ENCODE data around the gene UNK.

Gene UNK

DNA sequence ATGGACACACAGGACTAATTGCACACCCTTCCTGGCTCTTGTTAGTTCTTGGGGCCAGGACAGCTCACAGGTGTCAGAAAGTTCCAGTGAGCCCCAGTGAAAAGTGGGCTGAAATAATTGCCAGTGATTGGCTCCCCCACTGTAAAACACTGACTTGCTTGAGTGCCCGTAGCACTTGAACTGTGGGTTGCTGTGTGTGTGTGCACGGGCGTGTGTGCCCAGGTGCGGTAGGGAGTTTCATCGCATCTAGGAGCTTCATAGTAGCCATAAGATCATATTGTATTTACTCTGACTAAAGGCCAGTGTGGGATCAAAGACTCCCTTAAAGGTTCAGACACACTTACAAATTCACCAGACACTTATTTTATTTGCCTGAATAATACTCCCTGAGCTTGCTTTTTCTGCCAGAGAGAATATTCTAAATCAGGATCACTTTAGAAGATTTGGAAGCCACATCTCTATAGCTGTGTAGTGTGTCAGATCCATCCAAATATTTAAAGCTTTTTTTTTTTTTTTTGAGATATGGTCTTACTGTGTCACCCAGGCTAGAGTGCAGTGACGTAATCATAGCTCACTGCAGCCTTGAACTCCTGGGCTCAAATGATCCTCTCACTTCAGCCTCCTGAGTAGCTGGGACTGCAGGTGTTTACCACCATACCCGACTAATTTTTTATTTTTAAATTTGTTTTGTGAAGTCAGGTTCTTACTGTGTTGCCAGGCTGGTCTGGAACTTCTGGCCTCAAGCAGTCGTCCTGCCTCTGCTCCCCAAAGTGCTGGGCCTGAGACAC lies 11.4 kb downstream of the UNK start:
- TF ChIP-seq, protein P1, sequence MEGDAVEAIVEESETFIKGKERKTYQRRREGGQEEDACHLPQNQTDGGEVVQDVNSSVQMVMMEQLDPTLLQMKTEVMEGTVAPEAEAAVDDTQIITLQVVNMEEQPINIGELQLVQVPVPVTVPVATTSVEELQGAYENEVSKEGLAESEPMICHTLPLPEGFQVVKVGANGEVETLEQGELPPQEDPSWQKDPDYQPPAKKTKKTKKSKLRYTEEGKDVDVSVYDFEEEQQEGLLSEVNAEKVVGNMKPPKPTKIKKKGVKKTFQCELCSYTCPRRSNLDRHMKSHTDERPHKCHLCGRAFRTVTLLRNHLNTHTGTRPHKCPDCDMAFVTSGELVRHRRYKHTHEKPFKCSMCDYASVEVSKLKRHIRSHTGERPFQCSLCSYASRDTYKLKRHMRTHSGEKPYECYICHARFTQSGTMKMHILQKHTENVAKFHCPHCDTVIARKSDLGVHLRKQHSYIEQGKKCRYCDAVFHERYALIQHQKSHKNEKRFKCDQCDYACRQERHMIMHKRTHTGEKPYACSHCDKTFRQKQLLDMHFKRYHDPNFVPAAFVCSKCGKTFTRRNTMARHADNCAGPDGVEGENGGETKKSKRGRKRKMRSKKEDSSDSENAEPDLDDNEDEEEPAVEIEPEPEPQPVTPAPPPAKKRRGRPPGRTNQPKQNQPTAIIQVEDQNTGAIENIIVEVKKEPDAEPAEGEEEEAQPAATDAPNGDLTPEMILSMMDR (IDR thresholded peaks at IDR 0.05; ENCODE audit: borderline replicate concordance, insufficient read depth, low read depth, low read length), result no peak

DNA sequence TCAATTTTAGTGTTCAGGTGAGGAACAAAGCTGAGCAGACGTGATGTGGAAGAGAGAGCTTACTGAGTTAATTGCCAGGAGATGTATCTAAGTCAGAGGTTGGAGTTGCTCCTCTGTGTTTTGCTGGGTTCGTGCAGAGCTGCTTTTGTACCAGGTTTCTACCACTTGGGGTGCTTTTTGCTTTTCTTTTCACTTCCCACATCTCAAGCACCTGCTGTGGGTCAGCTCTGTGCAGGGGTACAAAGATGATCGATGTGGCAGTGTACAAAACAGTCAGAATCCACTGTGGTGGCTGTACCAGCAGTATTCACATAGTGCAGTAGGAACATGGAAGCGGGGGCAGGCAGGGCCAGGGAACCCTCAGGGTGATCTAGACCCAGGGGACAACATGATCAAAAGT lies 14.8 kb downstream of the UNK start:
- H3K4me3 ChIP-seq (ENCODE audit: low read depth, low read length), result no peak overlapping the region
- TF ChIP-seq, protein P1 (IDR thresholded peaks at IDR 0.05; ENCODE audit: borderline replicate concordance, insufficient read depth, low read depth, low read length), result no peak

More for the DNA sequence above, 11.4 kb downstream of the UNK start:
- no peak overlapping the region for H3K4me3 ChIP-seq (ENCODE audit: low read depth, low read length)

DNA sequence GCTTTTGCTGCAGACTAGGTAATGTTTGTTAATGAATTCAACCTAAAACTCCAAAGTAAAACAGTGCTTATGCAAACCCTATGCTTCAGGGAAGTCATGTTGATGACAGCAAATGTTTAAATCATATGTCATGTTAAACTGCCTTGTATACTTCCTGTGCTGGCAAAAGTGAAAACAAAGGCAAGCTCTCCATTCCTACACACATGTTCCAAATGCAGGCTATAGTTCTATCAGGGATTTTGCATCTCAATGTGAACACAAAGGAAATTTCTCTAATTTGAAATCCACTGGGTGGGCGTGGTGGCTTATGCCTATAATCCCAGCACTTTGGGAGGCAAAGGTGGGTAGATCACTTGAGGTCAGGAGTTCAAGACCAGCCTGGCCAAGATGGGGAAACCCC lies 19.3 kb downstream of the UNK start:
- TF ChIP-seq, protein P1 (IDR thresholded peaks at IDR 0.05; ENCODE audit: borderline replicate concordance, insufficient read depth, low read depth, low read length), result no peak
- H3K4me3 ChIP-seq (ENCODE audit: low read depth, low read length), result no peak overlapping the region

DNA sequence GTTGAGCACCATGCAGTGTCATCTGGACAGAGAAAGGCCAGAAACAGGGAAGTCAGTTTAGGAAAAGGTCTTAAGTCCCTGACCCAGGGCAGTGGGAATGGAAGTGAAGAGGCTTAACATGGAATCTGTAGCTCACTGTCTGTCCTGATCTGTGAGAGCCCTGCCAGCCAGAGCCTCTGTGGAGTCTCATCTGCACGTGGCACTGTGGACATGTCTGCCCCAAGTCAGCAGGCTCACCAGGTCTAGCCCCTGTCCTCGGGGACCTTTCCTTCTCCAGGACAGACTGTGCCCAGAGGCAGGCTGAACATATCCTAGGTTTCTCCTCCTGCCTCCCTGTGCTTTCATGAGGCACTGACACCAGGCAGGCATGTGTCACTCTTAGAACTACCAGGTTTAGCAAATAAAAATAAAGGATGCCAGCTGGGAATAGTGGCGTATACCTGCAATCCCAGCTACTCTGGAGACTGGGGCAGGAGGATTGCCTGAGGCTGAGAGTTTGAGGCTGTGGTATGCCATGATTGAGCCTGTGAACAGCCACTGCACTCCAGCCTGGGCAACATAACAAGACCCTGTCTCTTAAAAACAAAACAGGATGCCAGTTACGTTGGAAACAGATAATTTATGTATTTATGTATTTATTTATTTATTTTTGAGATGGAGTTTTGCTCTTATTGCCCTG lies 22.4 kb downstream of the UNK start:
- H3K4me3 ChIP-seq (ENCODE audit: low read depth, low read length), result no peak overlapping the region
- TF ChIP-seq, protein P1 (IDR thresholded peaks at IDR 0.05; ENCODE audit: borderline replicate concordance, insufficient read depth, low read depth, low read length), result no peak

DNA sequence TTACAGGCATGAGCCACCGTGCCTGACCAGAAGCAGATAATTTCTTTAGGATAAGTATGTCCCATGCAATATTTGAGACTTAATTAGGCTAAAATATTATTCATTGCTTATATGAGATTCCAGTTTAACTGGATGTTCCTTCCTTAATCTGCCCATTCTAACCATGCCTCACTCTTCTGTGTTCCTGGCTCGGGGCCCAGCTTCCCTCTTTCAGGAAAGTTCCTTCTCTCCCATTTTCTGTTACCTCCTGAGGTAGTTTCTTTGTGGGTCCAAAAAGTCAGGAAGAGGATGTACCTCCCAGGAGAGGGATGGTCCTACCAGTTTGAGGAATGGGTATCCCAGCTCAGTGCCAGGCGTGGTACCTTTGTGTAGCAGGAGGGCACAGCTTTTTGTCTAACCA lies 23.3 kb downstream of the UNK start:
- TF ChIP-seq, protein P1 (IDR thresholded peaks at IDR 0.05; ENCODE audit: borderline replicate concordance, insufficient read depth, low read depth, low read length), result no peak
- no peak overlapping the region for H3K4me3 ChIP-seq (ENCODE audit: low read depth, low read length)

DNA sequence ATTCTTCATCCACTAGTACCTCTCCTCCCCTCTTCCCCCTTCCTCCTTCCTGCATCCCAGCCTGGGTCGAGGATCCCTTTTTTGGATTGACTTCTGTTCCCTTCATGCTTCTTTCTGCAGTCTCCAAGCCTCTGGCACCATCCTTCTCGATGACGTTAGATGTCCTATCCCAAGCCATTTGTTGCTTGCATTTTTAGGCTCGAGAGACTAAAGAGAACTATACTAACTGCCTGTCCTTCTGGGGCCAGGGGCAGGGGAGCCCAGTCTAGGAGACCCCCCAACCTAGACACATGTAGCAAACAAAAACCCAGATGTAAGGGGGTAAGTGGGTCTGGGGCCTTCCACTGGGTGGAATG lies 23.9 kb downstream of the UNK start:
- H3K4me3 ChIP-seq (ENCODE audit: low read depth, low read length), result no peak overlapping the region
- TF ChIP-seq, protein P1 (IDR thresholded peaks at IDR 0.05; ENCODE audit: borderline replicate concordance, insufficient read depth, low read depth, low read length), result no peak
